ENCODE data around the gene U2AF2.

U2AF2 gene

DNA sequence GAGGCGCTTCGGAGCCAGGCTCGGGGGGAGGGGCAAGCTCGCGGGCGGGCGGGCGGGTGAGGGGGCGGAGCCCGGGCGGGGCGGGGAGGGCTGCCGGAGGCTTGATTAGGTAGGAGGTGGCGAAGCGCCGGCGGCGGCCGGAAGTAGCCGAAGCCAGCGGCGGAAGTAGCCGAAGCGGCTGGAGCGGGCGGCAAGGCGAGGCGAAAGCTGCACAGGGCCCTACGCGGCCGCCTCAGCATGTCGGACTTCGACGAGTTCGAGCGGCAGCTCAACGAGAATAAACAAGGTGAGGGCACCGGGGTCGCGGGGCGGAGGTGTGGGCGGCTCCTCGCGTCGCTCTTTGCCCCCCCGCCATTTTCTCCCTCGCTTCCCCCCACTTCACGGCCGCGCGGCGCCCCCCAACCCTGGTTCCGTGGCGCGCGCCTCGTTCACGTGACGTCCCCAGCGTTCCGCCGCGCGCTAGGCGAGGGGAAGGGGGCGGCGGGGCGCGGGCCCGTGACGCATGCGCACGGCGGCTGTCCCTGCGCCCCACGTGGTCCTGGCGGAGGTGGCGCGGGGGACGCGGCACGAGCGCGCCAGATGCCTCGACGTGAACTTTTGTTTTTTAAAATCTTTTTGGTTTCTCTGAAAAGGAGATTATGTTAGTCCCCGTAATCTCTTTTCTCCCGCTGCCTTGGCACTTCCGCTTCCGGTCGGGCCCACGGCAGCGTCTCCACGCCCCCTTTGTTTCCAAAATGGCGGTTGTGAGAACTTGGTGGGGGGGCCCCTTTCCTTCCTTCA, at the start of gene U2AF2:
TSS of gene U2AF2 (plus strand) at position 168 of the 780 bp plus-strand sequence. CDS start at position 238, 70 bp downstream.
- DNase-seq: peak; percentile 95

- DNase-seq: peak; percentile 99
These were observed 49.6 kb upstream of the U2AF2 start for GRCh38 chr19:55605207-55605636.

- peak; percentile 69 for DNase-seq
These were observed 49.0 kb upstream of the U2AF2 start, which contains the start of gene ZNF865 for GRCh38 chr19:55605637-55606470. Gene ZNF865, plus strand, starts transcription at chr19:55605647. Its CDS starts 7,972 bp downstream, at chr19:55613619.

DNA sequence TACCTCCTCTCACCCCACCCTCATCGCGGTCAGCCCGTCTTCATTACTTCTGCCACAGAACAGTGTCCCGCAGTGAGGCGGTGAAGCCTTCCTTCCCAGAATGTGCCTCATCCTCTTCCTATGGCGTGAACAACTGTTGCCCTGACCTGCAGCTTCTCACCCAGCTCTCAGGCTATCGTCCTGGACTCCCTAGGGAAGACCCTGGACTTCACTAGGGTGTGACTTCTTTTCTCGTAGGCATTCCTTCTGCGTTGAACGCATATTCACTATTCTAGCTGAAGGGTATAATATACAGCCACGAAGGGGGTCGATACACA, 48.4 kb upstream of the U2AF2 start:
- DNase-seq: no peak

- no peak for DNase-seq
These were observed 48.0 kb upstream of the U2AF2 start for GRCh38 chr19:55606817-55607216.

- no peak for DNase-seq
These were observed 45.5 kb upstream of the U2AF2 start for GRCh38 chr19:55609326-55609725.

- DNase-seq: no peak
These were observed 43.4 kb upstream of the U2AF2 start for GRCh38 chr19:55611300-55611982.

GRCh38 chr19:55611983-55612645, 42.7 kb upstream of the U2AF2 start:
- DNase-seq: no peak

- DNase-seq: no peak
These were observed 41.4 kb upstream of the U2AF2 start for GRCh38 chr19:55613396-55613795.

GRCh38 chr19:55613930-55614710, 40.7 kb upstream of the U2AF2 start:
- DNase-seq: no peak

DNA sequence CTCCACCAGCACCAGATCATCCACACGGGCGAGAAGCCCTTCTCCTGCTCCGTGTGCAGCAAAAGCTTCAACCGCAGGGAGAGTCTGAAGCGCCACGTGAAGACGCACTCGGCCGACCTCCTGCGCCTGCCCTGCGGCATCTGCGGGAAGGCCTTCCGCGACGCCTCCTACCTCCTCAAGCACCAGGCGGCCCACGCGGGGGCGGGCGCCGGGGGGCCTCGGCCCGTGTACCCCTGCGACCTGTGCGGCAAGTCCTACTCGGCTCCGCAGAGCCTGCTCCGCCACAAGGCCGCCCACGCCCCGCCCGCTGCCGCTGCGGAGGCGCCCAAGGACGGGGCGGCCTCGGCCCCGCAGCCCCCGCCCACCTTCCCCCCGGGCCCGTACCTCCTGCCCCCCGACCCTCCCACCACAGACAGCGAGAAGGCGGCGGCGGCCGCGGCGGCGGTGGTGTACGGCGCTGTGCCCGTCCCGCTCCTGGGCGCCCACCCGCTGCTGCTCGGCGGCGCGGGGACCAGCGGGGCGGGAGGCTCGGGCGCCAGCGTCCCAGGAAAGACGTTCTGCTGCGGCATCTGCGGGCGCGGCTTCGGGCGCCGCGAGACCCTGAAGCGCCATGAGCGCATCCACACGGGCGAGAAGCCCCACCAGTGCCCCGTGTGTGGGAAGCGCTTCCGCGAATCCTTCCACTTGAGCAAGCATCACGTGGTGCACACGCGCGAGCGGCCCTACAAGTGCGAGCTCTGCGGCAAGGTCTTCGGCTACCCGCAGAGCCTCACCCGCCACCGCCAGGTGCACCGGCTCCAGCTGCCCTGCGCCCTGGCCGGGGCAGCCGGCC, 39.9 kb upstream of the U2AF2 start:
- DNase-seq: no peak

GRCh38 chr19:55615543-55616394, 39.1 kb upstream of the U2AF2 start:
- no peak for DNase-seq

- no peak for DNase-seq
These were observed 38.4 kb upstream of the U2AF2 start for GRCh38 chr19:55616395-55616875.

DNA sequence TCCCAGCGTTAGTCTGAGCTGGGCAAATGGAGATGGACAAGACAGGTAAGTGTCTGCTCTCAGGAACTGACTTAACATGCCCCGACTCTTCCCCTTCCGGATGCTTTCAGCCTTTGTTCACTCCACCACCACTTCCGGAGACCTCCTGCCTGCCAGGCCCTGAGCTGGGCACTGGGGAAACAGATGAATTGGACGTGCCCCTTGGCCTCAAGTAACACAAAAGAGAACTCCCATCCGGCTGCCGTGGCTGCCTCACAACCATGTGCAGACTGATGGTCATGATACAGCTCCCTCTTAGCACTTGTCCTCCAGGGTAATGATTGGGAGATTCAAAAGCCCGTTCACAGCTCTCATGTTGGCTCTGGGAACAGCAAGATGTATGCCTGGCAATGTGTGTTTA, 37.4 kb upstream of the U2AF2 start:
- DNase-seq: no peak

DNA sequence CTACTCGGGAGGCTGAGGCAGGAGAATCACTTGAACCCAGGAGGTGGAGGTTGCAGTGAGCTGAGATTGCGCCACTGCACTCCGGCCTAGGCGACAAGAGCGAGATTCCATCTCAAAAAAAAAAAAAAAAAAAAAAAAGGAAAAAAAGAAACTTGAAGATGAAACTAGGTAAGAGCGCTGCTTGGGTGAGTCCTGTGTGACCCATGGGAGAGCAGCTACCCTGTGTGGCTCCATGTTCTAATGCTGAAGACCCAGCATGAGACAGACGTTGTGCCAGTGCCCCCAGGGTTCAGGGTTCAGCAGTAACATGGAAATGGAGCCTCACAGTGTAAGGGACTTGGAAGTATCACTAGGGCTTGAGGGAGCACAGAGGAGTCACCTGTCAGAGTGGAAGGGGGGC, 36.4 kb upstream of the U2AF2 start:
- DNase-seq: no peak

GRCh38 chr19:55619286-55619685, 35.5 kb upstream of the U2AF2 start:
- DNase-seq: no peak

- DNase-seq: peak; percentile 33
These were observed 34.2 kb upstream of the U2AF2 start for GRCh38 chr19:55620410-55621204.

DNA sequence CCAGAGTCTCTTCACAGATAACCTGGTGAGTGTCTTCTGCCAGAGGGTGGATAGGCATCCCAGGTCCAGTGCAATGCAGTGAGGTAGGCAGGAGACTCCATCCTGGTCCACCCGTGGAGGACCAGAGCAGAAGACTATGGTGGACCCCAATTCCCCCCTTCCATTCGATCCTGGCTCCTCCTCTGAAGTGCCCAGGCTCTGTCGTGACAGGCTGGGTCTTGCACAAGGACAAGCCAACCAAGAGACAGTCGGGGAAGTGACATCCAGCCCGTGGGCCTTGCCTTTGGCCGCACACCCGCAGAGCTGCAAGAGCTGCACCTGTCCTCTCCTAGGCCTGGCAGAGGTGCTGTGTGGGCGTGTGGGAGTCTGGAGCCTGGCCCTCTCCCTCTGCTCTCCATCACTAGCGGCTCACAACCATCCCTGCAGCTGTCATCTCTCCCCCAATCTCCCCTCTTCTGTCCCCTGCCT, 33.6 kb upstream of the U2AF2 start:
- no peak for DNase-seq

DNA sequence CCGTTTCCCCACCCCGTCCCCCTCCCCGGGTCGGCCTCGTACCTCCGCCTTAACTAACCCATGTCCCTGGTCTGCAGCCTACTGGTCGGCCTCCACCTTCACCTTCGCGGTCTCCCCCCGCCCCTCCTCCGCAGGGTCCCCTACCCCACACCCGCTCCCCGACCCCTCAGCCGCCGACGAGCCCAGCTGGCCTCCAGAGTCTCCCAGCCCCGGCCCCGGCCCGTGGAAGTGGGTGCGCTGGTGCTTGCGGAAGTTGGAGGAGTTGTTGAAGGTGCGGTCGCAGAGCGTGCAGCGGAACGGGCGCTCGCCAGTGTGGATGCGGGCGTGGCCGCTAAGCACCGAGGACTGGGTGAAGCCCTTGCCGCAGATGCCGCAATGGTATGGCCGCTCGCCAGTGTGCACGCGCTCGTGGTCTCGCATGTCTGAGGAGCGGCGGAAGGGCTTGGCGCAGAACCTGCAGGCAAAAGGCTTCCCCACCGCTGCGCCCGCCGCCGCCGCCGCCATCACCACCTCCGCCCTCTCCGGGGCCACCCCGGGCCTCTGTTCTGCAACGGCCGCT, 33.1 kb upstream of the U2AF2 start:
- no peak for DNase-seq

Measured in activated naive CD4-positive, alpha-beta T cell treated with anti-CD3 and anti-CD28 coated beads, Interleukin-2, amount 50 U/mL, for 16 hours (primary cell).